ENCODE measurements around the gene GPR26.

Gene GPR26

GRCh38 chr10:123744224-123744536 lies 78.0 kb downstream of the GPR26 start (continued):
- TF ChIP-seq AEBP2 (tag by site-specific recombination; IDR thresholded peaks at IDR 0.05; ENCODE audit: borderline replicate concordance) (no peak), ZNF248 (tag by site-specific recombination; IDR thresholded peaks at IDR 0.05) (no peak), ZNF214 (tag by site-specific recombination; IDR thresholded peaks at IDR 0.05; ENCODE audit: borderline replicate concordance) (no peak), ZFP41 (tag by site-specific recombination; IDR thresholded peaks at IDR 0.05; ENCODE audit: borderline replicate concordance) (no peak), ZNF391 (tag by site-specific recombination; IDR thresholded peaks at IDR 0.05; ENCODE audit: borderline replicate concordance, low read depth) (no peak), ZNF629 (tag by site-specific recombination; IDR thresholded peaks at IDR 0.05) (no peak), ZNF548 (tag by site-specific recombination; IDR thresholded peaks at IDR 0.05) (no peak)

Data from HEK293 (cell line).